ENCODE data around the gene AIFM2. TPM values are rescaled to one million over a fixed set of nuclear protein-coding genes. Genes with fewer than 3 reads are reported as not detected.
A peak's percentile ranks its signal among the peaks of the same experiment; 100 is the strongest.

AIFM2 gene
- total and polyA plus RNA-seq, 2 of the 13 experiments (the other 11 are each of a cell fraction or from before 2014, with no cell fraction given), result 20.3 to 29.5 TPM

DNA sequence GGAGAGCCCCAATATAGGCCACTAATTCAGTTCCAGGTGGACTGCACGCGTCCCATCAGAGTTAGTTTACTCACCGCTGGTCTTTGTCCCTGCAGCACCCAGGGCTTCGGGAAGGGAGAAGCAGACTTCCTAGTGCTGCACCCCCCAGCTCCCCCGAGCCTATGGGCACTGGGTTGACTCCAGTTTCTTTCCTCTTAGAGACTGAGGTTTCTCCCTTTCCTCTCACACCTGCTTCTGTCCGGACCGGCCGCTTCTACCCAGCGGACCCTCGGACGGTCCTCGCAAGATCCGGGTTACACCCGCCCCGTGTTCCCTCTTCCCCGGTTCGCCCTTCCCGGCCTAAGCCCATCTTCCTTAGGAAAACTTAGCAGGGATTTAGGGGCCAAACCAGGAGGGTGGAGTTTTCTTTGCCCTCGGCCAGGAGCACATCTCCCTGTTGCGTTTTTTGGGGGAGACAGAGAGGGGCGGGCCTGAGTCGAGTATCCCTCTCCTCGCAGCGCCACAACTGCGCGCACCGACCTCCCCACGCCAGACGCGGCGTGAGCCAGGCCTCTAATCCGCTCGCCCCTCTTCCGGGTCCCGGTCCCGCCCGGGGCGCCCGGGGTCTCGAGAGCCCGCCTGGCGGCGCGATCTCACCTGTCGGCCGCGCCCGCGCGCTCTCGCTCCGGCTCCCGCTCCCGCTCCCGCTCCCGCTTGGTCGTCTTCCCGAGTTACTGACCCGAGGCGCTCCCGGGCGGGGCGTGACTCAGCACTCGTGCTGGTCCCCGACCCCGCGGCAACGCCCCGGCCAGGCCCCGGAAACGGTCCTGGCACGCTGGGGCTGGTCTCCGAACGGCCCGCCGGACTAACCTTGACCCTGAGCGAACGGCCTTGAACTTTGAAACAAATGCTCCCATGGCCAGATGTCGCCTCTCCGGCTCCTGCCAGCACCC is at the start of gene AIFM2 (continued):
- TF ChIP-seq, protein P1, sequence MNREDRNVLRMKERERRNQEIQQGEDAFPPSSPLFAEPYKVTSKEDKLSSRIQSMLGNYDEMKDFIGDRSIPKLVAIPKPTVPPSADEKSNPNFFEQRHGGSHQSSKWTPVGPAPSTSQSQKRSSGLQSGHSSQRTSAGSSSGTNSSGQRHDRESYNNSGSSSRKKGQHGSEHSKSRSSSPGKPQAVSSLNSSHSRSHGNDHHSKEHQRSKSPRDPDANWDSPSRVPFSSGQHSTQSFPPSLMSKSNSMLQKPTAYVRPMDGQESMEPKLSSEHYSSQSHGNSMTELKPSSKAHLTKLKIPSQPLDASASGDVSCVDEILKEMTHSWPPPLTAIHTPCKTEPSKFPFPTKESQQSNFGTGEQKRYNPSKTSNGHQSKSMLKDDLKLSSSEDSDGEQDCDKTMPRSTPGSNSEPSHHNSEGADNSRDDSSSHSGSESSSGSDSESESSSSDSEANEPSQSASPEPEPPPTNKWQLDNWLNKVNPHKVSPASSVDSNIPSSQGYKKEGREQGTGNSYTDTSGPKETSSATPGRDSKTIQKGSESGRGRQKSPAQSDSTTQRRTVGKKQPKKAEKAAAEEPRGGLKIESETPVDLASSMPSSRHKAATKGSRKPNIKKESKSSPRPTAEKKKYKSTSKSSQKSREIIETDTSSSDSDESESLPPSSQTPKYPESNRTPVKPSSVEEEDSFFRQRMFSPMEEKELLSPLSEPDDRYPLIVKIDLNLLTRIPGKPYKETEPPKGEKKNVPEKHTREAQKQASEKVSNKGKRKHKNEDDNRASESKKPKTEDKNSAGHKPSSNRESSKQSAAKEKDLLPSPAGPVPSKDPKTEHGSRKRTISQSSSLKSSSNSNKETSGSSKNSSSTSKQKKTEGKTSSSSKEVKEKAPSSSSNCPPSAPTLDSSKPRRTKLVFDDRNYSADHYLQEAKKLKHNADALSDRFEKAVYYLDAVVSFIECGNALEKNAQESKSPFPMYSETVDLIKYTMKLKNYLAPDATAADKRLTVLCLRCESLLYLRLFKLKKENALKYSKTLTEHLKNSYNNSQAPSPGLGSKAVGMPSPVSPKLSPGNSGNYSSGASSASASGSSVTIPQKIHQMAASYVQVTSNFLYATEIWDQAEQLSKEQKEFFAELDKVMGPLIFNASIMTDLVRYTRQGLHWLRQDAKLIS (CRISPR knock-in tag; IDR thresholded peaks at IDR 0.05), result no peak
- TF ChIP-seq ZBTB7B (CRISPR knock-in tag; IDR thresholded peaks at IDR 0.05), result peak; percentile 82
- no peak for TF ChIP-seq HHEX (CRISPR knock-in tag; IDR thresholded peaks at IDR 0.05)
- TF ChIP-seq HDAC1 (CRISPR knock-in tag; IDR thresholded peaks at IDR 0.05), result peak; percentile 98
- peak; percentile 96 for TF ChIP-seq NCOA1 (CRISPR knock-in tag; IDR thresholded peaks at IDR 0.05)
- TF ChIP-seq KDM1A (CRISPR knock-in tag; IDR thresholded peaks at IDR 0.05), result no peak
- TF ChIP-seq, protein P2, sequence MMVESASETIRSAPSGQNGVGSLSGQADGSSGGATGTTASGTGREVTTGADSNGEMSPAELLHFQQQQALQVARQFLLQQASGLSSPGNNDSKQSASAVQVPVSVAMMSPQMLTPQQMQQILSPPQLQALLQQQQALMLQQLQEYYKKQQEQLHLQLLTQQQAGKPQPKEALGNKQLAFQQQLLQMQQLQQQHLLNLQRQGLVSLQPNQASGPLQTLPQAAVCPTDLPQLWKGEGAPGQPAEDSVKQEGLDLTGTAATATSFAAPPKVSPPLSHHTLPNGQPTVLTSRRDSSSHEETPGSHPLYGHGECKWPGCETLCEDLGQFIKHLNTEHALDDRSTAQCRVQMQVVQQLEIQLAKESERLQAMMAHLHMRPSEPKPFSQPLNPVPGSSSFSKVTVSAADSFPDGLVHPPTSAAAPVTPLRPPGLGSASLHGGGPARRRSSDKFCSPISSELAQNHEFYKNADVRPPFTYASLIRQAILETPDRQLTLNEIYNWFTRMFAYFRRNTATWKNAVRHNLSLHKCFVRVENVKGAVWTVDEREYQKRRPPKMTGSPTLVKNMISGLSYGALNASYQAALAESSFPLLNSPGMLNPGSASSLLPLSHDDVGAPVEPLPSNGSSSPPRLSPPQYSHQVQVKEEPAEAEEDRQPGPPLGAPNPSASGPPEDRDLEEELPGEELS (CRISPR knock-in tag; IDR thresholded peaks at IDR 0.05), result peak; percentile 82
- TF ChIP-seq, protein P3, sequence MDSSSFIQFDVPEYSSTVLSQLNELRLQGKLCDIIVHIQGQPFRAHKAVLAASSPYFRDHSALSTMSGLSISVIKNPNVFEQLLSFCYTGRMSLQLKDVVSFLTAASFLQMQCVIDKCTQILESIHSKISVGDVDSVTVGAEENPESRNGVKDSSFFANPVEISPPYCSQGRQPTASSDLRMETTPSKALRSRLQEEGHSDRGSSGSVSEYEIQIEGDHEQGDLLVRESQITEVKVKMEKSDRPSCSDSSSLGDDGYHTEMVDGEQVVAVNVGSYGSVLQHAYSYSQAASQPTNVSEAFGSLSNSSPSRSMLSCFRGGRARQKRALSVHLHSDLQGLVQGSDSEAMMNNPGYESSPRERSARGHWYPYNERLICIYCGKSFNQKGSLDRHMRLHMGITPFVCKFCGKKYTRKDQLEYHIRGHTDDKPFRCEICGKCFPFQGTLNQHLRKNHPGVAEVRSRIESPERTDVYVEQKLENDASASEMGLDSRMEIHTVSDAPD (CRISPR knock-in tag; IDR thresholded peaks at IDR 0.05), result 0 out of 2 replicates have a peak, but pooled peaks have one; percentile 78
- TF ChIP-seq ZNF703 (CRISPR knock-in tag; IDR thresholded peaks at IDR 0.05; ENCODE audit: borderline replicate concordance), result no peak
- TF ChIP-seq GTF2F1 (IDR thresholded peaks at IDR 0.05; ENCODE audit: low read length), result no peak
- TF ChIP-seq ZNF773 (CRISPR knock-in tag; IDR thresholded peaks at IDR 0.05; ENCODE audit: borderline replicate concordance), result no peak
- TF ChIP-seq, protein P4, sequence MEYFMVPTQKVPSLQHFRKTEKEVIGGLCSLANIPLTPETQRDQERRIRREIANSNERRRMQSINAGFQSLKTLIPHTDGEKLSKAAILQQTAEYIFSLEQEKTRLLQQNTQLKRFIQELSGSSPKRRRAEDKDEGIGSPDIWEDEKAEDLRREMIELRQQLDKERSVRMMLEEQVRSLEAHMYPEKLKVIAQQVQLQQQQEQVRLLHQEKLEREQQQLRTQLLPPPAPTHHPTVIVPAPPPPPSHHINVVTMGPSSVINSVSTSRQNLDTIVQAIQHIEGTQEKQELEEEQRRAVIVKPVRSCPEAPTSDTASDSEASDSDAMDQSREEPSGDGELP (IDR thresholded peaks at IDR 0.05; ENCODE audit: borderline replicate concordance, low read depth), result peak; percentile 37; the same call in 1 of the 2 replicates
- TF ChIP-seq PHF8 (CRISPR knock-in tag; IDR thresholded peaks at IDR 0.05), result peak; percentile 52
- TF ChIP-seq ATF7 (IDR thresholded peaks at IDR 0.05), result no peak
- peak; percentile 28; the same call in 1 of the 2 replicates for TF ChIP-seq ATF7 (CRISPR knock-in tag; IDR thresholded peaks at IDR 0.05)
- TF ChIP-seq ZNF570 (CRISPR knock-in tag; IDR thresholded peaks at IDR 0.05; ENCODE audit: borderline replicate concordance), result no peak
- TF ChIP-seq KAT8 (CRISPR knock-in tag; IDR thresholded peaks at IDR 0.05), result peak; percentile 79
- TF ChIP-seq, protein P5, sequence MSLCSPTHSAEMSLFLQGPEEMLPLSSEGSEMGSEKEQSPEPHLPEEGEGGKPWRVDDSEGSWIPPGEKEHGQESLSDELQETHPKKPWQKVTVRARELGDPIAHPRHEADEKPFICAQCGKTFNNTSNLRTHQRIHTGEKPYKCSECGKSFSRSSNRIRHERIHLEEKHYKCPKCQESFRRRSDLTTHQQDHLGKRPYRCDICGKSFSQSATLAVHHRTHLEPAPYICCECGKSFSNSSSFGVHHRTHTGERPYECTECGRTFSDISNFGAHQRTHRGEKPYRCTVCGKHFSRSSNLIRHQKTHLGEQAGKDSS (CRISPR knock-in tag; IDR thresholded peaks at IDR 0.05; ENCODE audit: borderline replicate concordance, low read depth), result peak; percentile 40; the same call in 1 of the 2 replicates

All from HepG2 (cell line).